Fibroblast of lung (primary cell): ENCODE measurements around the gene PKP1. TPM values are rescaled to one million over a fixed set of nuclear protein-coding genes. Genes with fewer than 3 reads are reported as not detected.

Source experiments
- DNase-seq, 2 donors: peaks; one replicate each; pipeline versions ENCODE4 v3.0.0 to v3.0.0-alpha.2; 2010; ENCODE audit warnings: low read depth in 2 of 2
- H2AFZ ChIP-seq: 2 replicates; pipeline ENCODE4 v1.5.1; 2012; ENCODE audit warnings: low read length, control low read depth, inconsistent platforms
- H3K27ac ChIP-seq: 2 replicates; pipeline ENCODE4 v1.5.1; 2011; ENCODE audit warnings: low read length, control low read depth; ENCODE audit not compliant: insufficient read depth
- H3K27me3 ChIP-seq: 2 replicates; pipeline ENCODE4 v1.5.1; 2011; ENCODE audit warnings: mild to moderate bottlenecking, low read length; ENCODE audit not compliant: control insufficient read depth, insufficient read depth
- H3K36me3 ChIP-seq: 2 replicates; pipeline ENCODE4 v1.5.1; 2011; ENCODE audit warnings: low read length; ENCODE audit not compliant: control insufficient read depth, insufficient read depth
- H3K4me1 ChIP-seq: 2 replicates; pipeline ENCODE4 v1.5.1; 2011; ENCODE audit warnings: low read length; ENCODE audit not compliant: control insufficient read depth, insufficient read depth; ENCODE audit errors: extremely low read depth
- H3K4me2 ChIP-seq: 2 replicates; pipeline ENCODE4 v1.5.1; 2011; ENCODE audit warnings: low read length, control low read depth; ENCODE audit not compliant: insufficient read depth; ENCODE audit errors: extremely low read depth
- H3K4me3 ChIP-seq, 4 experiments: fragments of 200-600 bp in 1 of 4; sonication (generic) in 1 of 4; replicated peaks in 1 of 4; 2 replicates each; pipeline ENCODE4 v1.5.1; 2011 to 2016; ENCODE audit warnings: low read length in 4 of 4, low read depth in 3 of 4, mild to moderate bottlenecking in 3 of 4, control low read depth in 2 of 4, inconsistent platforms in 1 of 4, mixed read lengths in 1 of 4; ENCODE audit not compliant: insufficient read depth in 1 of 4; ENCODE audit errors: control extremely low read depth in 1 of 4
- H3K79me2 ChIP-seq: 2 replicates; pipeline ENCODE4 v1.5.1; 2012; ENCODE audit warnings: mild to moderate bottlenecking, low read length, inconsistent platforms; ENCODE audit not compliant: control insufficient read depth, insufficient read depth
- H3K9ac ChIP-seq: 2 replicates; pipeline ENCODE4 v1.5.1; 2011; ENCODE audit warnings: mild to moderate bottlenecking, low read length, control low read depth; ENCODE audit not compliant: insufficient read depth
- H3K9me3 ChIP-seq: 2 replicates; pipeline ENCODE4 v1.5.1; 2012; ENCODE audit warnings: low read depth, low read length; ENCODE audit not compliant: control insufficient read depth, insufficient read depth
- H4K20me1 ChIP-seq: 2 replicates; pipeline ENCODE4 v1.5.1; 2011; ENCODE audit warnings: low read length; ENCODE audit not compliant: control insufficient read depth, insufficient read depth; ENCODE audit errors: extremely low read depth
- EZH2 ChIP-seq: IDR thresholded peaks from 2 replicates; pipeline ENCODE4 v1.5.1; 2012; ENCODE audit warnings: low read length, control low read depth, mild to moderate bottlenecking; ENCODE audit errors: missing control alignments
- polyA plus RNA-seq, 2 donors: library from polyadenylated mRNA; depleted of rRNA in 1 of 2; stranded (reverse) in 1 of 2; unstranded in 1 of 2; fragments of >200 nt; gene quantifications; 2 replicates each; pipeline ENCODE4 v1.2.1, GENCODE V29; 2011 to 2012; ENCODE audit warnings: missing spikeins in 1 of 2
- total RNA-seq: library from RNA; depleted of rRNA; stranded (reverse); fragments of >200 nt; gene quantifications from 2 replicates; pipeline ENCODE4 v1.2.1, GENCODE V29; 2014
- TF ChIP-seq, protein P1 (sequence below), 2 donors: IDR thresholded peaks in 1 of 2; conservative IDR thresholded peaks in 1 of 2; 1 replicate in 1 of 2; 2 replicates in 1 of 2; pipeline ENCODE4 v1.5.1; 2011 to 2012; ENCODE audit warnings: low read length in 2 of 2, control low read depth in 1 of 2, inconsistent platforms in 1 of 2, low read depth in 1 of 2, mild to moderate bottlenecking in 1 of 2

PKP1 gene
- total and polyA plus RNA-seq, 2 donors (not counting 1 experiment from before 2014, with no cell fraction given) = under 0.01 to 0.08 TPM

GRCh38 chr1:201270616-201271390 lies 12.5 kb upstream of the PKP1 start:
- Histone ChIP-seq H3K27ac (no peak overlapping the region), H2AFZ (no peak overlapping the region), H3K4me1 (peaks cover 21% of the 10 kb centered on the region), H3K9me3 (no peaks in the 10 kb centered on the region), H3K4me3 (no peak overlapping the region), H4K20me1 (no peaks in the 10 kb centered on the region), H3K9ac (no peak overlapping the region), H3K27me3 (no peaks in the 10 kb centered on the region), H3K79me2 (no peaks in the 10 kb centered on the region), H3K4me2 (no peak overlapping the region), H3K36me3 (no peaks in the 10 kb centered on the region)
- DNase-seq = no peak
- TF ChIP-seq, protein P1, sequence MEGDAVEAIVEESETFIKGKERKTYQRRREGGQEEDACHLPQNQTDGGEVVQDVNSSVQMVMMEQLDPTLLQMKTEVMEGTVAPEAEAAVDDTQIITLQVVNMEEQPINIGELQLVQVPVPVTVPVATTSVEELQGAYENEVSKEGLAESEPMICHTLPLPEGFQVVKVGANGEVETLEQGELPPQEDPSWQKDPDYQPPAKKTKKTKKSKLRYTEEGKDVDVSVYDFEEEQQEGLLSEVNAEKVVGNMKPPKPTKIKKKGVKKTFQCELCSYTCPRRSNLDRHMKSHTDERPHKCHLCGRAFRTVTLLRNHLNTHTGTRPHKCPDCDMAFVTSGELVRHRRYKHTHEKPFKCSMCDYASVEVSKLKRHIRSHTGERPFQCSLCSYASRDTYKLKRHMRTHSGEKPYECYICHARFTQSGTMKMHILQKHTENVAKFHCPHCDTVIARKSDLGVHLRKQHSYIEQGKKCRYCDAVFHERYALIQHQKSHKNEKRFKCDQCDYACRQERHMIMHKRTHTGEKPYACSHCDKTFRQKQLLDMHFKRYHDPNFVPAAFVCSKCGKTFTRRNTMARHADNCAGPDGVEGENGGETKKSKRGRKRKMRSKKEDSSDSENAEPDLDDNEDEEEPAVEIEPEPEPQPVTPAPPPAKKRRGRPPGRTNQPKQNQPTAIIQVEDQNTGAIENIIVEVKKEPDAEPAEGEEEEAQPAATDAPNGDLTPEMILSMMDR (conservative IDR thresholded peaks at IDR 0.05 in 1 of 2, IDR thresholded peaks at IDR 0.05 in 1 of 2; ENCODE audit: low read depth in 1 of 2, low read length in 2 of 2) = no peak
- TF ChIP-seq EZH2 = no peak

- no peak overlapping the region for H3K4me3 ChIP-seq
- DNase-seq = no peak
- TF ChIP-seq, protein P1 (conservative IDR thresholded peaks at IDR 0.05 in 1 of 2, IDR thresholded peaks at IDR 0.05 in 1 of 2; ENCODE audit: low read depth in 1 of 2, low read length in 2 of 2) = no peak
- no peak for TF ChIP-seq EZH2
- no peaks in the 10 kb centered on the region for H3K27me3 ChIP-seq
- no peaks in the 10 kb centered on the region for H3K9me3 ChIP-seq
- H3K9ac ChIP-seq = no peak overlapping the region
- no peaks in the 10 kb centered on the region for H4K20me1 ChIP-seq
- peaks cover 7% of the 10 kb centered on the region for H3K4me1 ChIP-seq
- no peak overlapping the region for H2AFZ ChIP-seq
- no peak overlapping the region for H3K27ac ChIP-seq
- H3K79me2 ChIP-seq = no peaks in the 10 kb centered on the region
- no peak overlapping the region for H3K4me2 ChIP-seq
- no peaks in the 10 kb centered on the region for H3K36me3 ChIP-seq
These were observed 10.5 kb upstream of the PKP1 start for GRCh38 chr1:201272799-201273198.

GRCh38 chr1:201274616-201275252 lies 8.6 kb upstream of the PKP1 start:
- Histone ChIP-seq H3K36me3 (no peaks in the 10 kb centered on the region), H4K20me1 (no peaks in the 10 kb centered on the region), H3K4me1 (no peaks in the 10 kb centered on the region), H3K4me2 (no peak overlapping the region), H3K9me3 (no peaks in the 10 kb centered on the region), H3K27me3 (no peaks in the 10 kb centered on the region), H3K79me2 (no peaks in the 10 kb centered on the region), H3K4me3 (no peak overlapping the region), H2AFZ (no peak overlapping the region), H3K27ac (no peak overlapping the region), H3K9ac (no peak overlapping the region)
- no peak for DNase-seq
- TF ChIP-seq EZH2 = no peak
- TF ChIP-seq, protein P1 (conservative IDR thresholded peaks at IDR 0.05 in 1 of 2, IDR thresholded peaks at IDR 0.05 in 1 of 2; ENCODE audit: low read depth in 1 of 2, low read length in 2 of 2) = no peak
